A673 (cell line): ENCODE results near the gene TBXT. TPM values are rescaled to one million over a fixed set of nuclear protein-coding genes. Genes with fewer than 3 reads are reported as not detected.

Experiments
- BruUV-seq: library from RNA; stranded (reverse); fragments of 400-500 nt; replicated peaks from 2 replicates; lab custom pipeline; 2021; lab: Mats Ljungman, UMichigan
- CTCF ChIA-PET: fragments of 300-600 bp; sonication (Branson Sonifier 250); formaldehyde crosslinking; loops from one replicate; lab custom pipeline; 2022; ENCODE audit warnings: antibody characterized with exemption; lab: Charles Lee
- POLR2A ChIA-PET: fragments of 300-600 bp; sonication (Branson Sonifier 250); formaldehyde crosslinking; loops from one replicate; lab custom pipeline; 2022; ENCODE audit warnings: antibody characterized with exemption; ENCODE audit not compliant: low non-redundant PET; lab: Charles Lee
- DNase-seq: peaks from one replicate; pipeline ENCODE4 v3.0.0-alpha.2; 2015; ENCODE audit warnings: low spot score
- H3K27ac ChIP-seq: fragments of 200-600 bp; sonication (generic); 2 replicates; pipeline ENCODE4 v1.5.1; 2016; ENCODE audit warnings: mixed run types, low read depth, mild to moderate bottlenecking, mixed read lengths, antibody characterized with exemption, low read length; ENCODE audit not compliant: poor library complexity, severe bottlenecking
- H3K27me3 ChIP-seq: fragments of 200-600 bp; sonication (generic); replicated peaks from 2 replicates; pipeline ENCODE4 v1.6.1; 2017; ENCODE audit warnings: mixed run types, low read depth, mild to moderate bottlenecking, mixed read lengths, antibody characterized with exemption, low read length; ENCODE audit not compliant: insufficient read depth, poor library complexity
- H3K36me3 ChIP-seq: fragments of 200-600 bp; sonication (generic); 2 replicates; pipeline ENCODE4 v1.6.1; 2016; ENCODE audit warnings: mixed run types, mild to moderate bottlenecking, mixed read lengths, antibody characterized with exemption, low read length; ENCODE audit not compliant: insufficient read depth, poor library complexity, severe bottlenecking
- H3K4me1 ChIP-seq: fragments of 200-600 bp; sonication (generic); 2 replicates; pipeline ENCODE4 v1.6.1; 2017; ENCODE audit warnings: mixed run types, mild to moderate bottlenecking, mixed read lengths, antibody characterized with exemption, low read length; ENCODE audit not compliant: insufficient read depth, poor library complexity, severe bottlenecking
- H3K4me3 ChIP-seq: fragments of 200-600 bp; sonication (generic); 2 replicates; pipeline ENCODE4 v1.5.1; 2016; ENCODE audit warnings: low read depth, mixed run types, mild to moderate bottlenecking, mixed read lengths, low read length; ENCODE audit not compliant: poor library complexity, severe bottlenecking
- H3K9me3 ChIP-seq: fragments of 200-600 bp; sonication (generic); 2 replicates; pipeline ENCODE4 v1.6.1; 2016; ENCODE audit warnings: mixed run types, low read depth, mild to moderate bottlenecking, mixed read lengths, antibody characterized with exemption, low read length; ENCODE audit not compliant: poor library complexity, severe bottlenecking
- CTCF ChIP-seq: fragments of 300-800, 200-600 bp; sonication (generic); conservative IDR thresholded peaks from 2 replicates; pipeline ENCODE4 v1.5.1; 2017; ENCODE audit warnings: low read depth, mild to moderate bottlenecking, antibody characterized with exemption, low read length, moderate library complexity, mixed read lengths
- EZH2 ChIP-seq: fragments of 200-600 bp; sonication (generic); IDR thresholded peaks from 2 replicates; pipeline ENCODE4 v1.6.1; 2017; ENCODE audit warnings: borderline replicate concordance, low read depth, mild to moderate bottlenecking, mixed read lengths, antibody characterized with exemption, low read length; ENCODE audit not compliant: poor library complexity, severe bottlenecking
- intact Hi-C: fragments of 100-400 bp; cut with micrococcal nuclease; formaldehyde crosslinking; loops from one replicate; pipeline ENCODE4 v1.10.0; 2022; ENCODE audit not compliant: unreplicated experiment
- total RNA-seq: library from RNA; stranded (reverse); gene quantifications from 2 replicates; pipeline ENCODE4 v1.2.3, GENCODE V29; 2021

TBXT gene
- total RNA-seq, 1 experiment from 2014 or later, result not detected

GRCh38 chr6:166203641-166204222 is 36.1 kb upstream of the TBXT start:
- CTCF ChIA-PET, result no interaction called here
- POLR2A ChIA-PET, result no interaction called here

DNA sequence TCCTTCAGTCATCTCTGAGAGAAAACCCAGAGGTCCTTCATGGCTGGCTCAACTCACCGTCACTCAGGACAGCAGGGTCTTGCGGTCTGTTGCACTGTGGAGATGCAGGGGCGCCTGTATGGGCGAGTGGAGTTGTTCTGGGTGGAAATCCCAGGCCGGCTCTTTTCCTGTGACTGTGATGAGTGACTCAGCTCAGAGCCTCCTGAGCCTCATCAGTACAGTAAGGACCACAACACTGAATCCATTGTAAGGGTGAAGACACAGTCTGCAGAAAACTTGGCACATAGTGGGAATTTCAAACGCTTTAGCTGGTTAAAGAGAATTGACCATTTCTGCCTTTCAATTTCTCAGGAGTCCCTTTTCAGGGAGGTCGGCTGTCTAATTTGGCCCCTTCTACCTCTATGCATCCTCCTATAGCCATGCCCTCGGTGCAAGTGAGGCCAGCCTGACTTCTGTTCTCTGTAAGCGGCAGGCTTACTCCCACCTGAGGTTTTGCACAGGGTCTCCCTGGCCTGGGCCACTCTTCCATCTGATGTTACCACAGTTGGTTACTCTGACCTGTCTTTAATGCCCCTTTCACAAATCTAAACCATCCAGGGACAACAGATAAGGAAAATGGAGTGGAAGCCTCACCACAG is 35.5 kb upstream of the TBXT start:
- ChIA-PET CTCF (no interaction called here), POLR2A (no interaction called here)
- Histone ChIP-seq H3K27me3 (peaks cover 3% of the 10 kb centered on the region), H3K36me3 (no peaks in the 10 kb centered on the region), H3K27ac (no peak overlapping the region), H3K4me3 (no peak overlapping the region), H3K4me1 (no peaks in the 10 kb centered on the region), H3K9me3 (no peaks in the 10 kb centered on the region)
- TF ChIP-seq CTCF, result no peak
- no peak for TF ChIP-seq EZH2
- DNase-seq, result no peak
- intact Hi-C loops, result no loop called here
- BruUV-seq, result no TSS peak

More at GRCh38 chr6:166203641-166204222, 36.1 kb upstream of the TBXT start:
- Histone ChIP-seq H3K27me3 (peaks cover 3% of the 10 kb centered on the region), H3K36me3 (no peaks in the 10 kb centered on the region), H3K4me3 (no peak overlapping the region), H3K4me1 (no peaks in the 10 kb centered on the region), H3K27ac (no peak overlapping the region), H3K9me3 (no peaks in the 10 kb centered on the region)
- TF ChIP-seq CTCF (no peak), EZH2 (no peak)
- intact Hi-C loops, result no loop called here
- BruUV-seq, result no TSS peak
- no peak for DNase-seq

DNA sequence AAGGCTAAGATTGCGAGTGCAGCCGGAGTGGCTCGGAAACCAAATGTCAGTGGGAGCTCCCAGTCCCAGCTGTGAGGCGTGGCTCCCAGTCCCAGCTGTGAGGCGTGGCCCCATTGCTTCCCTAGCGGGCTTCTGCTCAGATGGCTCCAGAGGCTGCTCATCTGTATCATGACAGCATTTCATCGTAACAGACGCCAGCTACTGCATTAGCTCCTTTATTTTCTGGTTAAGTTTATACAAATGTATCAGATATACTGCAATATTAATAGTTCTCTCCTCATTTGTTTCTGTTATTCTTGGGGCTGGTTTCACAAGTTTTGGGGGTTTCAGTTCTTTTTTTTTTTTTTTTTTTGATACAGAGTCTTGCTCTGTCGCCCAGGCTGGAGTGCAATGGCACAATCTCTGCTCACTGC is 34.7 kb upstream of the TBXT start:
- CTCF ChIA-PET, result no interaction called here
- H3K36me3 ChIP-seq, result no peaks in the 10 kb centered on the region
- H3K4me1 ChIP-seq, result no peaks in the 10 kb centered on the region
- no peak overlapping the region for H3K4me3 ChIP-seq
- POLR2A ChIA-PET, result no interaction called here
- no peak for TF ChIP-seq EZH2
- no peak for TF ChIP-seq CTCF
- H3K9me3 ChIP-seq, result no peaks in the 10 kb centered on the region
- DNase-seq, result no peak
- peaks cover 3% of the 10 kb centered on the region for H3K27me3 ChIP-seq
- BruUV-seq, result no TSS peak
- H3K27ac ChIP-seq, result no peak overlapping the region
- intact Hi-C loops, result no loop called here
